Islet of Langerhans (tissue), 1 donor: ENCODE data around the gene RAD51B.

Experiments used
- FAIRE-seq: peaks from one replicate; lab custom pipeline; 2011; peaks lifted over from hg19 to GRCh38; lab: Jason Lieb, UNC

Gene RAD51B

GRCh38 chr14:68708343-68708742 is 888.8 kb downstream of the RAD51B start:
- FAIRE-seq: no peak

- FAIRE-seq: no peak
Measured at GRCh38 chr14:68709007-68709406, 889.4 kb downstream of the RAD51B start.

GRCh38 chr14:68710776-68711175 is 891.2 kb downstream of the RAD51B start:
- no peak for FAIRE-seq

GRCh38 chr14:68711561-68712309 is 892.2 kb downstream of the RAD51B start:
- no peak for FAIRE-seq

GRCh38 chr14:68712703-68713370 is 893.3 kb downstream of the RAD51B start:
- FAIRE-seq: no peak

- no peak for FAIRE-seq
Measured at GRCh38 chr14:68713782-68714181, 894.2 kb downstream of the RAD51B start.

- FAIRE-seq: no peak
Measured at GRCh38 chr14:68714991-68715924, 895.7 kb downstream of the RAD51B start.

GRCh38 chr14:68716698-68717097 is 897.1 kb downstream of the RAD51B start:
- no peak for FAIRE-seq

- no peak for FAIRE-seq
Measured at GRCh38 chr14:68718023-68718990, 898.7 kb downstream of the RAD51B start.

GRCh38 chr14:68719634-68720384 is 900.2 kb downstream of the RAD51B start:
- no peak for FAIRE-seq

- FAIRE-seq: no peak
Measured at GRCh38 chr14:68722186-68722585, 902.6 kb downstream of the RAD51B start.

- no peak for FAIRE-seq
Measured at GRCh38 chr14:68722968-68723566, 903.5 kb downstream of the RAD51B start.

- FAIRE-seq: no peak
Measured at GRCh38 chr14:68723808-68724268, 904.3 kb downstream of the RAD51B start.

- no peak for FAIRE-seq
Measured at GRCh38 chr14:68724914-68725313, 905.3 kb downstream of the RAD51B start.

GRCh38 chr14:68726093-68726695 is 906.6 kb downstream of the RAD51B start:
- no peak for FAIRE-seq

- no peak for FAIRE-seq
Measured at GRCh38 chr14:68727315-68728047, 907.9 kb downstream of the RAD51B start.

- FAIRE-seq: no peak
Measured at GRCh38 chr14:68728342-68729106, 908.9 kb downstream of the RAD51B start.

- no peak for FAIRE-seq
Measured at GRCh38 chr14:68729556-68729955, 910.0 kb downstream of the RAD51B start.
